OCI-LY7 (cell line): ENCODE measurements around the gene CABP4. TPM values are rescaled to one million over a fixed set of nuclear protein-coding genes. Genes with fewer than 3 reads are reported as not detected.
A peak's percentile ranks its signal among the peaks of the same experiment; 100 is the strongest.
"Not testable (repeated sequence)": the region's sequence is repeated elsewhere in the genome, so short reads cannot be mapped to it uniquely, and the experiment has no call there.

Source experiments
- BruUV-seq: library from RNA; stranded (reverse); fragments of 400-500 nt; replicated peaks from 2 replicates; lab custom pipeline; 2021; lab: Mats Ljungman, UMichigan
- CTCF ChIA-PET: fragments of 300-600 bp; sonication (Branson Sonifier 250); formaldehyde crosslinking; loops from one replicate; lab custom pipeline; 2022; ENCODE audit warnings: antibody characterized with exemption; ENCODE audit not compliant: unreplicated experiment; lab: Charles Lee
- POLR2A ChIA-PET: fragments of 300-600 bp; sonication (Branson Sonifier 250); formaldehyde crosslinking; loops from one replicate; lab custom pipeline; 2022; ENCODE audit warnings: antibody characterized with exemption; lab: Charles Lee
- DNase-seq: peaks from one replicate; pipeline ENCODE4 v3.0.0-alpha.2; 2015; ENCODE audit warnings: low spot score
- H2AFZ ChIP-seq: fragments of 200-600 bp; sonication (generic), shearing (Covaris generic); 2 replicates; pipeline ENCODE4 v1.6.1; 2014; ENCODE audit warnings: mild to moderate bottlenecking, antibody characterized with exemption, low read length, moderate library complexity
- H3K27ac ChIP-seq: fragments of 200-600 bp; sonication (generic); 2 replicates; pipeline ENCODE4 v1.5.1; 2014; ENCODE audit warnings: mixed run types, low read depth, mild to moderate bottlenecking, moderate library complexity, low read length, inconsistent platforms; ENCODE audit not compliant: poor library complexity, severe bottlenecking
- H3K36me3 ChIP-seq: fragments of 200-600 bp; sonication (generic); 2 replicates; pipeline ENCODE4 v1.6.1; 2014; ENCODE audit warnings: mild to moderate bottlenecking, antibody characterized with exemption, low read length, moderate library complexity, mixed read lengths; ENCODE audit not compliant: insufficient read depth
- H3K4me1 ChIP-seq: fragments of 200-600 bp; sonication (generic); 2 replicates; pipeline ENCODE4 v1.5.1; 2014; ENCODE audit warnings: mild to moderate bottlenecking, low read length; ENCODE audit not compliant: insufficient read depth, poor library complexity, severe bottlenecking
- H3K4me2 ChIP-seq: fragments of 200-600 bp; sonication (generic); 2 replicates; pipeline ENCODE4 v1.6.1; 2014; ENCODE audit warnings: mild to moderate bottlenecking, low read length
- H3K4me3 ChIP-seq: fragments of 200-600 bp; sonication (generic); 2 replicates; pipeline ENCODE4 v1.5.1; 2014; ENCODE audit warnings: mild to moderate bottlenecking, low read depth, low read length; ENCODE audit not compliant: poor library complexity, severe bottlenecking
- H3K79me2 ChIP-seq: fragments of 200-600 bp; sonication (generic); 2 replicates; pipeline ENCODE4 v1.6.1; 2016; ENCODE audit warnings: low read depth, mild to moderate bottlenecking, low read length, moderate library complexity, mixed read lengths; ENCODE audit not compliant: insufficient read depth
- H3K9me2 ChIP-seq: fragments of 200-600 bp; sonication (generic); 2 replicates; pipeline ENCODE4 v1.6.1; 2016; ENCODE audit warnings: mild to moderate bottlenecking, low read length, mixed read lengths; ENCODE audit not compliant: insufficient read depth
- H3K9me3 ChIP-seq: fragments of 200-600 bp; sonication (generic); 2 replicates; pipeline ENCODE4 v1.6.1; 2014; ENCODE audit warnings: mild to moderate bottlenecking, mixed run types, low read length, mixed read lengths
- H4K20me1 ChIP-seq: fragments of 200-600 bp; sonication (generic); 2 replicates; pipeline ENCODE4 v1.6.1; 2014; ENCODE audit warnings: mild to moderate bottlenecking, antibody characterized with exemption, low read length, moderate library complexity, mixed read lengths; ENCODE audit not compliant: insufficient read depth
- EZH2phosphoT487 ChIP-seq: fragments of 200-600 bp; sonication (generic); IDR thresholded peaks from 2 replicates; pipeline ENCODE4 v1.6.1; 2018; ENCODE audit warnings: low read depth, borderline replicate concordance, mild to moderate bottlenecking, mixed run types, antibody characterized with exemption, low read length, moderate library complexity, mixed read lengths
- intact Hi-C: fragments of 100-400 bp; cut with micrococcal nuclease; formaldehyde crosslinking; loops from one replicate; pipeline ENCODE4 v1.10.0; 2022; ENCODE audit not compliant: unreplicated experiment
- total RNA-seq, 2 experiments: library from RNA; depleted of rRNA in 1 of 2; stranded (reverse); fragments of >200 nt in 1 of 2; shearing (Covaris generic) in 1 of 2; gene quantifications; 2 replicates each; pipeline ENCODE4 v1.2.3, GENCODE V29; 2014 to 2022
- TF ChIP-seq, protein P1 (sequence below): fragments of 200-600 bp; sonication (generic); conservative IDR thresholded peaks from 2 replicates; pipeline ENCODE4 v1.5.1; 2014; ENCODE audit warnings: mild to moderate bottlenecking, antibody characterized with exemption, low read length, moderate library complexity, mixed read lengths

CABP4 gene
- total RNA-seq, 2 experiments from 2014 or later = 3.0 to 11.5 TPM

- H3K4me1 ChIP-seq = peaks cover 68% of the 10 kb centered on the region
- peak overlapping the region; percentile 100 for H3K4me2 ChIP-seq
- no peaks in the 10 kb centered on the region for H4K20me1 ChIP-seq
- peak overlapping the region; percentile 89 for H3K4me3 ChIP-seq
- no peaks in the 10 kb centered on the region for H3K9me2 ChIP-seq
- 0 out of 2 replicates have a peak overlapping the region, but pooled peaks have one; percentile 9 for H2AFZ ChIP-seq
- peak; percentile 96 for DNase-seq
- CTCF ChIA-PET = interaction anchor here (0.6 to 1.1 kb wide), 3 partner anchors 10 to 187 kb away, joined by 3 to 9 read pairs (median 3); no protein-coding TSS in a partner anchor
- TSS peak; percentile 10 for BruUV-seq
- intact Hi-C loops = loop anchor here (1.0 to 5.0 kb wide), 2 partner anchors 27 to 112 kb away; partner anchors contain the start of genes POLD4 and PTPRCAP
- peak overlapping the region; percentile 82 for H3K27ac ChIP-seq
- POLR2A ChIA-PET = interaction anchor here (0.6 to 2.0 kb wide), 4 partner anchors 14 to 510 kb away, joined by 3 to 18 read pairs (median 5); partner anchors contain the start of genes PPP1CA and PTPRCAP
- no peaks in the 10 kb centered on the region for H3K9me3 ChIP-seq
- H3K36me3 ChIP-seq = no peaks in the 10 kb centered on the region; the same call in 1 of the 2 replicates
- peaks cover 23% of the 10 kb centered on the region; the same call in 1 of the 2 replicates for H3K79me2 ChIP-seq
- TF ChIP-seq EZH2phosphoT487 = no peak
- TF ChIP-seq, protein P1, sequence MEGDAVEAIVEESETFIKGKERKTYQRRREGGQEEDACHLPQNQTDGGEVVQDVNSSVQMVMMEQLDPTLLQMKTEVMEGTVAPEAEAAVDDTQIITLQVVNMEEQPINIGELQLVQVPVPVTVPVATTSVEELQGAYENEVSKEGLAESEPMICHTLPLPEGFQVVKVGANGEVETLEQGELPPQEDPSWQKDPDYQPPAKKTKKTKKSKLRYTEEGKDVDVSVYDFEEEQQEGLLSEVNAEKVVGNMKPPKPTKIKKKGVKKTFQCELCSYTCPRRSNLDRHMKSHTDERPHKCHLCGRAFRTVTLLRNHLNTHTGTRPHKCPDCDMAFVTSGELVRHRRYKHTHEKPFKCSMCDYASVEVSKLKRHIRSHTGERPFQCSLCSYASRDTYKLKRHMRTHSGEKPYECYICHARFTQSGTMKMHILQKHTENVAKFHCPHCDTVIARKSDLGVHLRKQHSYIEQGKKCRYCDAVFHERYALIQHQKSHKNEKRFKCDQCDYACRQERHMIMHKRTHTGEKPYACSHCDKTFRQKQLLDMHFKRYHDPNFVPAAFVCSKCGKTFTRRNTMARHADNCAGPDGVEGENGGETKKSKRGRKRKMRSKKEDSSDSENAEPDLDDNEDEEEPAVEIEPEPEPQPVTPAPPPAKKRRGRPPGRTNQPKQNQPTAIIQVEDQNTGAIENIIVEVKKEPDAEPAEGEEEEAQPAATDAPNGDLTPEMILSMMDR = no peak
Measured at GRCh38 chr11:67464411-67465188, 9.4 kb downstream of the CABP4 start.

- TF ChIP-seq EZH2phosphoT487 = no peak
- TF ChIP-seq, protein P1 = no peak
- Histone ChIP-seq H4K20me1 (no peaks in the 10 kb centered on the region), H2AFZ (no peak overlapping the region), H3K4me1 (peaks cover 69% of the 10 kb centered on the region), H3K4me3 (peak overlapping the region; percentile 89), H3K4me2 (peak overlapping the region; percentile 100), H3K27ac (peak overlapping the region; percentile 82), H3K79me2 (peaks cover 23% of the 10 kb centered on the region; the same call in 1 of the 2 replicates), H3K9me3 (no peaks in the 10 kb centered on the region), H3K36me3 (no peaks in the 10 kb centered on the region; the same call in 1 of the 2 replicates), H3K9me2 (no peaks in the 10 kb centered on the region)
- no peak for DNase-seq
- ChIA-PET CTCF (interaction anchor here (0.6 to 1.1 kb wide), 3 partner anchors 9 to 187 kb away, joined by 3 to 9 read pairs (median 3); no protein-coding TSS in a partner anchor), POLR2A (interaction anchor here (0.6 to 2.0 kb wide), 4 partner anchors 15 to 511 kb away, joined by 3 to 18 read pairs (median 5); partner anchors contain the start of genes PPP1CA and PTPRCAP)
- intact Hi-C loops = loop anchor here (5.0 kb wide), 1 partner anchor 113 kb away; the partner anchor contains the start of gene POLD4
- TSS peak; percentile 70 for BruUV-seq
Measured at GRCh38 chr11:67465189-67465510, 10.0 kb downstream of the CABP4 start.

DNA sequence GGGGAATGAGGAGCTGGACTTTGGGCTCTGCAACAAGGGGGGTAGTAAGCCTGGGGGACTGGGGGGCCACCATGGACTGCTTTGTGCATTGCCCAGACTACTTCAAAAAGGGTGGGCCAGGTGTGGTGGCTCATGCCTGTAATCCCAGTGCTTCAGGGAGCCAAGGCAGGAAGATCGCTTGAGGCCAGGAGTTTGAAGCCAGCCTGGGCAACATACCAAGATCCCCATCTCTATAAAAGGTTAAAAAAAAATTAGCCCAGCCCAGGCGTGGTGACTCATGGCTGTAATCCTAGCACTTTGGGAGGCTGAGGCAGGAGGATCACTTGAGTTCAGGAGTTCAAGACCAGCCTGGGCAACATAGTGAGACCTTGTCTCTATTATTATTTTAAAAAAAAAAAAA, 10.4 kb downstream of the CABP4 start:
- peak overlapping the region; percentile 82 for H3K27ac ChIP-seq
- ChIA-PET CTCF (interaction anchor here (0.6 to 1.1 kb wide), 2 partner anchors 9 to 15 kb away, joined by 3 to 9 read pairs; no protein-coding TSS in a partner anchor), POLR2A (interaction anchor here (0.6 to 2.0 kb wide), 5 partner anchors 15 to 511 kb away, joined by 3 to 18 read pairs (median 3); partner anchors contain the start of genes CORO1B, PPP1CA and PTPRCAP)
- BruUV-seq, H4K20me1 ChIP-seq, H3K9me2 ChIP-seq, H3K9me3 ChIP-seq, H3K36me3 ChIP-seq, H2AFZ ChIP-seq, DNase-seq: not testable (repeated sequence)
- H3K4me2 ChIP-seq = peak overlapping the region; percentile 100
- H3K4me1 ChIP-seq = peaks cover 69% of the 10 kb centered on the region
- intact Hi-C loops = loop anchor here (5.0 kb wide), 1 partner anchor 113 kb away; the partner anchor contains the start of gene POLD4
- peaks cover 23% of the 10 kb centered on the region; the same call in 1 of the 2 replicates for H3K79me2 ChIP-seq
- H3K4me3 ChIP-seq = peak overlapping the region; percentile 89
